H1 (cell line): ENCODE measurements around the gene CSNK1A1. TPM values are rescaled to one million over a fixed set of nuclear protein-coding genes. Genes with fewer than 3 reads are reported as not detected.
A peak's percentile ranks its signal among the peaks of the same experiment; 100 is the strongest.

ENCODE experiments used
- CTCF ChIA-PET: fragments of 300-600 bp; sonication (Branson Sonifier 250); formaldehyde crosslinking; loops from one replicate; lab custom pipeline; 2021; ENCODE audit not compliant: partially characterized antibody; lab: Charles Lee
- POLR2A ChIA-PET: fragments of 300-600 bp; sonication (Branson Sonifier 250); formaldehyde crosslinking; loops from one replicate; lab custom pipeline; 2021; ENCODE audit warnings: inconsistent platforms; ENCODE audit not compliant: partially characterized antibody; lab: Charles Lee
- DNase-seq, 2 experiments: peaks; one replicate each; pipeline versions ENCODE4 v3.0.0 to v3.0.0-alpha.2; 2010 to 2022; ENCODE audit warnings: low spot score in 2 of 2, low read depth in 1 of 2, mixed read lengths in 1 of 2
- FAIRE-seq: peaks from 2 replicates; lab custom pipeline; 2011; peaks lifted over from hg19 to GRCh38; lab: Jason Lieb, UNC
- H2AFZ ChIP-seq: 2 replicates; pipeline ENCODE4 v1.8.1; 2012; ENCODE audit warnings: low read length, inconsistent platforms
- H2AK5ac ChIP-seq: 2 replicates; pipeline ENCODE4 v1.6.1; 2013; ENCODE audit warnings: low read depth, low read length
- H2BK120ac ChIP-seq: replicated peaks from 2 replicates; pipeline ENCODE3; 2013; ENCODE audit warnings: low read depth, low read length, inconsistent platforms
- H2BK12ac ChIP-seq: 2 replicates; pipeline ENCODE4 v1.6.1; 2013; ENCODE audit warnings: low read depth, low read length
- H2BK15ac ChIP-seq: 2 replicates; pipeline ENCODE4 v1.6.1; 2013; ENCODE audit warnings: low read length
- H2BK20ac ChIP-seq: 2 replicates; pipeline ENCODE4 v1.6.1; 2013; ENCODE audit warnings: low read length
- H2BK5ac ChIP-seq: 2 replicates; pipeline ENCODE4 v1.6.1; 2013; ENCODE audit warnings: low read depth, low read length
- H3K14ac ChIP-seq: 2 replicates; pipeline ENCODE4 v1.6.1; 2013; ENCODE audit warnings: inconsistent platforms; ENCODE audit not compliant: insufficient read length
- H3K18ac ChIP-seq: 2 replicates; pipeline ENCODE4 v1.6.1; 2013; ENCODE audit warnings: low read length; ENCODE audit errors: extremely low read depth
- H3K23ac ChIP-seq: 2 replicates; pipeline ENCODE4 v1.6.1; 2013; ENCODE audit warnings: inconsistent platforms; ENCODE audit not compliant: insufficient read length
- H3K23me2 ChIP-seq: 2 replicates; pipeline ENCODE4 v1.6.1; 2013; ENCODE audit warnings: low read depth, low read length
- H3K27ac ChIP-seq: 2 replicates; pipeline ENCODE4 v1.6.1; 2011; ENCODE audit warnings: low read depth, low read length, inconsistent platforms
- H3K27me3 ChIP-seq, 4 experiments: replicated peaks in 1 of 4; 1 replicate in 1 of 4; 2 replicates in 3 of 4; pipeline versions ENCODE4 v1.6.1 to v1.8.1; 2011 to 2013; ENCODE audit warnings: low read length in 3 of 4, mild to moderate bottlenecking in 3 of 4, inconsistent platforms in 2 of 4, mixed read lengths in 2 of 4, moderate library complexity in 1 of 4; ENCODE audit not compliant: control insufficient read depth in 3 of 4, insufficient read depth in 3 of 4; ENCODE audit errors: extremely low read depth in 1 of 4
- H3K36me3 ChIP-seq, 4 experiments: 2 replicates each; pipeline versions ENCODE4 v1.6.1 to v1.8.1; 2011 to 2013; ENCODE audit warnings: mild to moderate bottlenecking in 4 of 4, low read length in 3 of 4, moderate library complexity in 2 of 4, control low read depth in 1 of 4, inconsistent platforms in 1 of 4; ENCODE audit not compliant: insufficient read depth in 4 of 4, control insufficient read depth in 2 of 4
- H3K4ac ChIP-seq: replicated peaks from 2 replicates; pipeline ENCODE3; 2013; ENCODE audit warnings: low read length, low read depth, mixed read lengths, inconsistent platforms; ENCODE audit not compliant: insufficient read length
- H3K4me1 ChIP-seq, 4 experiments: replicated peaks in 1 of 4; 1 replicate in 1 of 4; 2 replicates in 3 of 4; pipeline versions ENCODE4 v1.6.1 to v1.8.1; 2011 to 2013; ENCODE audit warnings: low read length in 3 of 4, inconsistent platforms in 2 of 4, mixed read lengths in 1 of 4; ENCODE audit not compliant: insufficient read depth in 4 of 4, control insufficient read depth in 3 of 4
- H3K4me2 ChIP-seq, 2 experiments: 2 replicates each; pipeline versions ENCODE4 v1.6.1 to v1.8.1; 2011 to 2013; ENCODE audit warnings: low read depth in 2 of 2, low read length in 2 of 2, control low read depth in 1 of 2, inconsistent platforms in 1 of 2, mild to moderate bottlenecking in 1 of 2; ENCODE audit not compliant: insufficient read depth in 1 of 2
- H3K4me3 ChIP-seq, 4 experiments: fragments of 200-600, 300-600 bp in 1 of 4; sonication (generic), shearing (Covaris generic), sonication (Bioruptor Twin) in 1 of 4; 2 replicates each; pipeline versions ENCODE4 v1.5.1 to v1.8.1; 2011 to 2016; ENCODE audit warnings: low read length in 4 of 4, low read depth in 3 of 4, control low read depth in 2 of 4, inconsistent platforms in 2 of 4, mild to moderate bottlenecking in 2 of 4, mixed read lengths in 1 of 4, moderate library complexity in 1 of 4; ENCODE audit not compliant: insufficient read depth in 2 of 4; ENCODE audit errors: extremely low read depth in 1 of 4
- H3K56ac ChIP-seq: replicated peaks from 2 replicates; pipeline ENCODE3; 2013; ENCODE audit warnings: low read depth, mild to moderate bottlenecking, mixed read lengths, low read length, inconsistent platforms; ENCODE audit not compliant: insufficient read length
- H3K79me1 ChIP-seq: 2 replicates; pipeline ENCODE4 v1.6.1; 2013; ENCODE audit warnings: low read depth, low read length, control low read depth
- H3K79me2 ChIP-seq, 2 experiments: 2 replicates each; pipeline versions ENCODE4 v1.6.1 to v1.8.1; 2012 to 2013; ENCODE audit warnings: low read length in 2 of 2, mild to moderate bottlenecking in 2 of 2, inconsistent platforms in 1 of 2; ENCODE audit not compliant: insufficient read depth in 2 of 2, control insufficient read depth in 1 of 2
- H3K9ac ChIP-seq, 4 experiments: replicated peaks in 1 of 4; 1 replicate in 1 of 4; 2 replicates in 3 of 4; pipeline versions ENCODE4 v1.6.1 to v1.8.1; 2011 to 2013; ENCODE audit warnings: low read depth in 3 of 4, low read length in 3 of 4, control low read depth in 2 of 4, mild to moderate bottlenecking in 2 of 4, moderate library complexity in 2 of 4, inconsistent platforms in 1 of 4; ENCODE audit errors: extremely low read depth in 1 of 4
- H3K9me3 ChIP-seq, 2 experiments: 2 replicates each; pipeline versions ENCODE4 v1.6.1 to v1.8.1; 2012 to 2013; ENCODE audit warnings: mild to moderate bottlenecking in 2 of 2, moderate library complexity in 2 of 2, control low read depth in 1 of 2, inconsistent platforms in 1 of 2, low read depth in 1 of 2, low read length in 1 of 2, mixed read lengths in 1 of 2; ENCODE audit not compliant: insufficient read depth in 2 of 2
- H4K20me1 ChIP-seq, 2 experiments: replicated peaks in 1 of 2; 2 replicates each; pipeline versions ENCODE3 to v1.8.1; 2011 to 2013; ENCODE audit warnings: inconsistent platforms in 2 of 2, low read length in 2 of 2, mild to moderate bottlenecking in 1 of 2; ENCODE audit not compliant: insufficient read depth in 2 of 2, control insufficient read depth in 1 of 2
- H4K5ac ChIP-seq: 2 replicates; pipeline ENCODE4 v1.6.1; 2013; ENCODE audit warnings: low read length, low read depth, mixed read lengths, inconsistent platforms; ENCODE audit not compliant: insufficient read length
- H4K8ac ChIP-seq: 2 replicates; pipeline ENCODE4 v1.8.0; 2013; ENCODE audit warnings: mild to moderate bottlenecking, moderate library complexity, low read length, inconsistent platforms; ENCODE audit not compliant: insufficient read depth; ENCODE audit errors: extremely low read depth
- H4K91ac ChIP-seq: replicated peaks from 2 replicates; pipeline ENCODE3; 2013; ENCODE audit warnings: low read length, mixed read lengths, inconsistent platforms; ENCODE audit not compliant: insufficient read length
- ATF2 ChIP-seq: IDR thresholded peaks from 2 replicates; pipeline ENCODE4 v1.6.1; 2012; ENCODE audit warnings: low read length, inconsistent platforms
- ATF3 ChIP-seq: IDR thresholded peaks from 2 replicates; pipeline ENCODE4 v1.6.1; 2011; ENCODE audit warnings: low read depth, mild to moderate bottlenecking, low read length; ENCODE audit not compliant: insufficient read depth
- BACH1 ChIP-seq: IDR thresholded peaks from 2 replicates; pipeline ENCODE4 v1.6.1; 2012; ENCODE audit warnings: low read length, improper control_type of control experiment
- CHD1 ChIP-seq: IDR thresholded peaks from 2 replicates; pipeline ENCODE4 v1.6.1; 2012; ENCODE audit warnings: low read depth, low read length, improper control_type of control experiment
- CHD2 ChIP-seq: IDR thresholded peaks from 2 replicates; pipeline ENCODE4 v1.6.1; 2012; ENCODE audit warnings: low read length, improper control_type of control experiment
- MAFK ChIP-seq: IDR thresholded peaks from 2 replicates; pipeline ENCODE4 v1.6.1; 2012; ENCODE audit warnings: low read depth, mild to moderate bottlenecking, improper control_type of control experiment, low read length
- SP2 ChIP-seq: IDR thresholded peaks from 2 replicates; pipeline ENCODE4 v1.6.1; 2012; ENCODE audit warnings: mild to moderate bottlenecking, low read length, inconsistent platforms
- TEAD4 ChIP-seq: IDR thresholded peaks from 2 replicates; pipeline ENCODE4 v1.6.1; 2012; ENCODE audit warnings: low read depth, low read length, inconsistent platforms, mixed read lengths
- WGBS, 2 experiments: shearing (Covaris generic) in 1 of 2; methylation state at CpG; one replicate each; pipeline versions ENCODE4 v1.1.6 to v1.1.7; 2013 to 2015; ENCODE audit warnings: low lambda C conversion rate in 2 of 2, mixed read lengths in 2 of 2, inconsistent platforms in 1 of 2, low coverage in 1 of 2, missing lambda C conversion rate in 1 of 2; ENCODE audit not compliant: insufficient replicate concordance in 2 of 2, insufficient coverage in 1 of 2, insufficient read length in 1 of 2; ENCODE audit errors: extremely low coverage in 1 of 2, missing lambda C conversion rate in 1 of 2; 5-methylcytosine and 5-hydroxymethylcytosine counted together
- polyA plus RNA-seq, 7 experiments: library from polyadenylated mRNA; depleted of rRNA in 3 of 7; stranded (reverse) in 5 of 7; unstranded in 2 of 7; fragments of >200 nt in 5 of 7; fragments of 200-250 nt in 2 of 7; gene quantifications; 1 replicate in 5 of 7; 2 replicates in 1 of 7; 4 replicates in 1 of 7; pipeline versions ENCODE4 v1.2.1 to v1.2.3, GENCODE V29; 2011 to 2013; ENCODE audit warnings: missing spikeins in 2 of 7, mixed read lengths in 2 of 7
- total RNA-seq: library from RNA; stranded (reverse); fragmentation: NEBNext Ultra II Directional; extraction: Animal tissue kit (Norgen Biotek cat#: 25700); gene quantifications from 2 replicates; pipeline ENCODE4 v1.2.1, GENCODE V29; 2021

CSNK1A1 gene
- total and polyA plus RNA-seq, 2 of the 8 experiments (the other 6 are each of a cell fraction or from before 2014, with no cell fraction given) = 61.2 to 244 TPM

GRCh38 chr5:149445739-149446369, 105.4 kb downstream of the CSNK1A1 start:
- H3K4me2 ChIP-seq = no peak overlapping the region; a peak in 1 of 4 replicates
- peak overlapping the region; percentile 72 for H2AFZ ChIP-seq
- H3K4me3 ChIP-seq = no peak overlapping the region
- H3K36me3 ChIP-seq = no peaks in the 10 kb centered on the region
- H4K20me1 ChIP-seq = no peaks in the 10 kb centered on the region
- no peak overlapping the region for H4K5ac ChIP-seq
- peaks cover 6% of the 10 kb centered on the region; the same call in 1 of the 2 replicates for H3K23me2 ChIP-seq
- no peak overlapping the region for H2BK120ac ChIP-seq
- no peak overlapping the region for H3K4ac ChIP-seq
- H3K23ac ChIP-seq = no peak overlapping the region
- DNase-seq = no peak
- H2BK5ac ChIP-seq = peak overlapping the region; percentile 76; the same call in 1 of the 2 replicates
- H3K79me2 ChIP-seq = no peaks in the 10 kb centered on the region
- H3K27ac ChIP-seq = 0 out of 2 replicates have a peak overlapping the region, but pooled peaks have one; percentile 51
- peak overlapping the region; percentile 96 for H2BK20ac ChIP-seq
- H2BK12ac ChIP-seq = peak overlapping the region; percentile 86
- no peak overlapping the region for H4K8ac ChIP-seq
- POLR2A ChIA-PET = interaction anchor here (0.5 to 1.7 kb wide), 5 partner anchors 23 to 520 kb away, joined by 3 to 8 read pairs (median 4); no protein-coding TSS in a partner anchor
- H3K9ac ChIP-seq = no peak overlapping the region; a peak in 1 of 7 replicates
- peaks cover 0 to 15% (median 10%) of the 10 kb centered on the region in 4 experiments; a peak in 6 of 7 replicates for H3K4me1 ChIP-seq
- FAIRE-seq = no peak
- no peaks in the 10 kb centered on the region for H3K27me3 ChIP-seq
- H3K14ac ChIP-seq = no peak overlapping the region
- 87% methylated on average over 9 of the region's 9 CpGs; no CpG with 5 or more reads in 1 of the 2 experiments for WGBS, 2 experiments
- CTCF ChIA-PET = interaction anchor here (0.9 to 22.4 kb wide), 11 partner anchors 9 to 173 kb away, joined by 3 to 1310 read pairs (median 8); partner anchors contain the start of genes CSNK1A1, IL17B and PCYOX1L
- H3K79me1 ChIP-seq = no peaks in the 10 kb centered on the region
- peak overlapping the region; percentile 93; the same call in 1 of the 2 replicates for H2BK15ac ChIP-seq
- H3K18ac ChIP-seq = no peak overlapping the region; the same call in 1 of the 2 replicates
- no peaks in the 10 kb centered on the region for H3K9me3 ChIP-seq
- peak overlapping the region; percentile 36 for H4K91ac ChIP-seq
- peak overlapping the region; percentile 33; the same call in 1 of the 2 replicates for H2AK5ac ChIP-seq
- no peak overlapping the region for H3K56ac ChIP-seq
- 0 out of 2 replicates have a peak, but pooled peaks have one; percentile 33 for TF ChIP-seq BACH1
- no peak for TF ChIP-seq ATF2
- no peak for TF ChIP-seq CHD1
- no peak for TF ChIP-seq ATF3
- 0 out of 2 replicates have a peak, but pooled peaks have one; percentile 30 for TF ChIP-seq MAFK
- no peak for TF ChIP-seq TEAD4
- no peak for TF ChIP-seq SP2
- TF ChIP-seq CHD2 = no peak
